Measurements from ENCODE around the gene SWSAP1.
A peak's percentile ranks its signal among the peaks of the same experiment; 100 is the strongest.
"Not testable (repeated sequence)": the region's sequence is repeated elsewhere in the genome, so short reads cannot be mapped to it uniquely, and the experiment has no call there.

The SWSAP1 gene

GRCh38 chr19:11378319-11379189 is 4.1 kb downstream of the SWSAP1 start:
- DNase-seq (ENCODE audit: low read depth): peak; percentile 74

DNA sequence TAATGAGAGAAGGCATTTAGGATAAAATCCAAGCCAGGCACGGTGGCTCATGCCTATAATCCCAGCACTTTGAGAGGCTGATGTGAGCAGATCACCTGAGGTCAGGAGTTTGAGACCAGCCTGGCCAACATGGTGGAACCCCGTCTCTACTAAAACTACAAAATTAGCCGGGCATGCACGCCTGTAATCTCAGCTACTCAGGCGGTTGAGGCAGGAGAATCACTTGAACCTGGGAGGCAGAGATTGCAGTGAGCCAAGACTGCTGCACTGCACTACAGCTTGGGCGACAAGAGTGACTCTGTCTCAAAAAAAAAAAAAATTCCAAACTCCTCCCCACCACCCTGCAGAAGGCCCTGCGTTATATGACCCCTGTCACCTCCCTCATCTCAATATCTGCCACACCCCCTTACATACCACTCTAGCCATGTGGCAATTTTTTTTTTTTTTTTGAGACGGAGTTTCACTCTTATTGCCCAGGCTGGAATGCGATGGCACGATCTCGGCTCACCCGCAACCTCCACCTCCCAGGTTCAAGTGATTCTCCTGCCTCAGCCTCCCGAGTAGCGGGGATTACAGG is 4.9 kb downstream of the SWSAP1 start:
- DNase-seq (ENCODE audit: low read depth): not testable (repeated sequence)

- no peak for DNase-seq (ENCODE audit: low read depth)
Observed at GRCh38 chr19:11379857-11380350, 5.4 kb downstream of the SWSAP1 start.

GRCh38 chr19:11380653-11381537 is 6.4 kb downstream of the SWSAP1 start:
- DNase-seq (ENCODE audit: low read depth): peak; percentile 98

- DNase-seq (ENCODE audit: low read depth): no peak
Observed at GRCh38 chr19:11382898-11383705, 8.6 kb downstream of the SWSAP1 start.

DNA sequence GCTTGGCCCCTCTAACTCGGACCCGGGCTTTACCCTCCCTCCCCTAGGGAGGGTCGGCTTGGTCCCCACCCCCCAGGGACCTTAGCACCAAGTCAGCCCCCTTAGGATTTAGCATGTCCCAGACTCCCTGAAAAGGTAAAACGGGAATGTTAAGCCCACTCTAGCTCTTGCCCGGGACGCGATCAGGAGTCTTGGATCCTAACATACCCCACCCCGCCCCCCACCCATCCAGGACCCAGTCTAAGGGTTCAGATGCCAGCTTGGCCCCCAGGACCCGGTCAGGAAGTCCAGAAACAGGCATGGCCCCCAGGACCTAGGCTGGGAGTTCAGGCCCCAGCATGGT is 9.2 kb downstream of the SWSAP1 start:
- no peak for DNase-seq (ENCODE audit: low read depth)

- DNase-seq (ENCODE audit: low read depth): no peak
Observed at GRCh38 chr19:11384778-11385129, 10.3 kb downstream of the SWSAP1 start.

GRCh38 chr19:11387162-11388034 is 12.9 kb downstream of the SWSAP1 start:
- no peak for DNase-seq (ENCODE audit: low read depth)

DNA sequence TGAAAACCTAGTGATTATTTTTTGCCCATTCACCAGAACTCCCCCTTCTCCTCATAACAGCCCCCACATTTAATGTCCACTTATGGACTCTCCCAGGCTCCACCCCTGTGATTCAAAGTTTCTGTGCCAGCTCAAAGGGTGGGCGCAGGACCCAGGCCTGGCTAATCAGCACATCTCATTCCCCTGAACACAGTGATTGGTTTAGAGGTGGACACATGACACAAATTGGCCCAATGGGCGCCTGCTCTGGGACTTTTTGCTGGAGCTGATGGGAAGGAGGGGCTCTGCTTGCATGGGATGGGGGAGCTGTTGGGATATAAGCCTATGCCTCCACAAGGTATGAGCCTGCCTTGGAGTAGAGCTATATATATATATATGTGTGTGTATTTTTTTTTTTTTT is 15.9 kb downstream of the SWSAP1 start:
- DNase-seq (ENCODE audit: low read depth): no peak

DNA sequence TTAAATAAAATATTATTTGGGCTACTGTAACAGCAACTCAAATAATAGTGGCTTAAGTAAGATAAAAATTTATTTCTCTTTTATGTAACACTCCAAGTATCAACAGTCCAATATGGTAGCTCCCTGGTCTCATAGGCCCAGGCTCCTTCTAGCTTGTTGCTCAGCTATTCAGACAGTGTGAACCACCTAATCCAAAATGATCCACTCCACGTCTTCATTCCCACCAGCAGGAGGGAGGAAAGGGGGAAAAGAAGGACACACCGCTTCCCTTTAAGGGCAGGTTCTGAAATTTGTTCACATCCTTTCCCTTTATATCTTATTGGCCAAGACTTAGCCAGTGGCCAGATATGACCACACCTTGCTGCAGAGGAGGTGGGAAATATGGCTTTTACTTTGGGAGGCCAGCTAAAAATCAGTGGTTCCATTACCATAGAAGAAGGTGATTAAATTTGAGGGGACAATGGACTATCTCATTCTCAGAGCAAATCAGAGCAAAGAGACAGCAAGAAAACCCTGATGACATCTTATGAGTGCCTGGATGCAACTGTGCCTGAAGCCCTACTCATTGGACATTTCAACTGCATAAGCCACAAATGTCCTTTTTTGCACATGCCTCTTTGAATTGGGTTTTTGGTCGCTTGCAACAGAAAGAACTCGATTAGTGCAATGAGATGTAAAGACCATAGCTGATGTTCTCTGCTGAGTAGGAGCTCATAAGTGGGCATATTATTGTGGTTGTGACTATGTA is 16.6 kb downstream of the SWSAP1 start:
- no peak for DNase-seq (ENCODE audit: low read depth)

DNA sequence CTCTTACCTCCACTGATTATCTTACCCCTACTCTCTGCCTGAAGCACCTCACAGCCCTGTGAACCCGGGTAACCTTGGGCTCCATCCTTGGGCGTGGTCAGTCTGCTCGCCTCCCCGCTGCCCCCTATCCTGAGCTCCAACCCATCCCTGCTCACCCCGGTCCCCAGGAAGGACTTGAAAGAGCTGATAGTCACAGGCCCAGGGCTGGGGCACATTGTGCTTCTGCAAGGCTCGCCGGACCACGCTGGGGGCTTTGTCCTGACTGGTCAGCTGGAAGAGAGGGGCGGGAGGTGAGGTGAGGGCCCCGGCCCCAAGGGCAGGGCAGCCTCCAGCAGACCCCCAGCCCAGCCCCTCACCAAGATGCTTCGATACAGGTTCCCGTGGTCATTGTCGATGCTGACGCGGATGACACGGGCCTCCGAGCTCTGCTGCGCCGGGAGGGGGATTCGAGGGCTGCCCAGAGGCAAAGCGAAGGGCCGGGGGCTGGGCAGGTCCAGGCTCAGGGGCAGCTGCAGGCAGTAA is 22.7 kb downstream of the SWSAP1 start:
- no peak for DNase-seq (ENCODE audit: low read depth)

DNA sequence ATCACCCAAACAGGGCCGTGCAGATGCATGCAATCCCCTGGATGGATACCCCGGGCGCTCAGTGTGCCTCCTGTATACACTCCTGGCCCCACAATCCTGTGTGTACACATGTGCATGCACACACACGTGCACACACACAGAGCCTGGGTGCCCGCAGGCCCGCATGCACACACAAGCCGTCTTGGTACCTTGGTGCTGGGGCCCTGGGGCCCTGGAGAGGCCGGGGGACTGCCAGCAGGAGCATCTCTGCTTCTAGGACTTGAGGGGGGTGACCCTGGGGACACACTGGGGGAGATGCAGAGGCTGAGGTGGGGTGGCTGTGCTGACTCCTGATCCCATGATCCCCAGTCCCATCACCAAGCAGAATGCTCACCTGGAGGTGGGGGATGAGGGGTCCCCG is 25.2 kb downstream of the SWSAP1 start:
- DNase-seq (ENCODE audit: low read depth): no peak

GRCh38 chr19:11400798-11401197 is 26.3 kb downstream of the SWSAP1 start:
- no peak for DNase-seq (ENCODE audit: low read depth)

DNA sequence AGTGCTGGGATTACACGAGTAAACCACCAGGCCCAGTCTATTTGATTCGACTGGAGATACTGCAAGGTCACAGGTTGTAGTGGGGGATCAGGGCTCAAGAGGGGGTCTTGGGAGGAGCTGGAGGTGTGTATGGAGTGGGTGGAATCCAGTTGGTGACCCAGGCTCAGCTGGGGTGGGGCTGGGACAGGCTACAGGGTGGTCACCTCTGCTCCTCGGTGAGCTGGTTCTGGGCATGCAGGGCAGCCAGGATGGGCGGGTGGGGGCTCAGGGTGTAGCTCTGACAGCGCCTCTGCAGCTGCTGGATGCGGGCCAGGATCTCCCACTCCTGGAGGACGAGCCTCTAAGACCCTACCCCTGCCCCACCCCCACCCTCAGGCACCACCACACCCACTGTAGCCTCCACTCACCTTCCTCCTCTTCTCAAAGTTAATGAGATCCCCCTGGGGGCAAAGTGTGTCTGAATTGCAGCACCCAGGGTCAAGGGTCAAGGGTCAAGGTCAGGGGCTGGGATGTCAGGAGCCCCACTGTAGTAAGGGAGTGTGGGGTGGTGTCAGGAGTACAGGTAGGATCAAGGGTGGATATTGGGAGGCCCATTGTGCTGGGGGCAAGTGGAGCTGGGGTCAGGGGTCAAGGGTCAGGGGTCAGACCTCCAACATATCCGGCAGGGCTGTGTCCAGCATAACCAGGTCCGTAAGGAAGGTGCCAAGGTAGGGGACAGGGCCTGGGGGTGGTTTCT is 27.5 kb downstream of the SWSAP1 start:
- no peak for DNase-seq (ENCODE audit: low read depth)

DNA sequence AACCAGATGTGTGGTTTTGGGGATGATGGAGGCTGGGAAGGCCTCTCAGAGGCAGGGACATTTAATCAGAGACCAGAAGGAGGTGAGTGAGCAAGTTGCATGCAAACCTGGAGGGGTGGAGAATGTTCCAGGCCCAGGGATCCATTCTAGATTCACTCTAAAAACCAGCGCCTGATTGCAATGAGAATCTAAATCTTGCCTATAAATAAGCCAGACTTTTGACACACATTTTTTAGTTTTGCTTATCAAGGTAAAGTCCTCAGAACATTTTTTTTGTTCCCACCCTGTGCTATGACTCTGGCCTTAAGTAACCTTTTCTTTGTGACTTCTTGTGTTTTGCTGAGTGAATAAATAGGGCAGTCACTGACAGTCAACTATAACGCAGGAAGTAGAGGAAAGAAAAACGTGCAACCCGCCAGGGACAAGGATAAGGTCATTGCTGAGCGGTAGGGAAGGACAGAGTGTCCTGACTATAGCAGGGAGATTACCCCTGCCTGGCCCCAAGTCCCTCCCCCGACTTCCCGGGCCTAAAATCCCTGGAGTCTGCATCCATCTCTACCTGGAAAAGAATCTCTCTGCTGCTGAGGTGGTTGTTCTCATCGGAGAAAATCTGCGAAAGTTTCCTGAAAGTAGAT is 30.2 kb downstream of the SWSAP1 start:
- no peak for DNase-seq (ENCODE audit: low read depth)

DNA sequence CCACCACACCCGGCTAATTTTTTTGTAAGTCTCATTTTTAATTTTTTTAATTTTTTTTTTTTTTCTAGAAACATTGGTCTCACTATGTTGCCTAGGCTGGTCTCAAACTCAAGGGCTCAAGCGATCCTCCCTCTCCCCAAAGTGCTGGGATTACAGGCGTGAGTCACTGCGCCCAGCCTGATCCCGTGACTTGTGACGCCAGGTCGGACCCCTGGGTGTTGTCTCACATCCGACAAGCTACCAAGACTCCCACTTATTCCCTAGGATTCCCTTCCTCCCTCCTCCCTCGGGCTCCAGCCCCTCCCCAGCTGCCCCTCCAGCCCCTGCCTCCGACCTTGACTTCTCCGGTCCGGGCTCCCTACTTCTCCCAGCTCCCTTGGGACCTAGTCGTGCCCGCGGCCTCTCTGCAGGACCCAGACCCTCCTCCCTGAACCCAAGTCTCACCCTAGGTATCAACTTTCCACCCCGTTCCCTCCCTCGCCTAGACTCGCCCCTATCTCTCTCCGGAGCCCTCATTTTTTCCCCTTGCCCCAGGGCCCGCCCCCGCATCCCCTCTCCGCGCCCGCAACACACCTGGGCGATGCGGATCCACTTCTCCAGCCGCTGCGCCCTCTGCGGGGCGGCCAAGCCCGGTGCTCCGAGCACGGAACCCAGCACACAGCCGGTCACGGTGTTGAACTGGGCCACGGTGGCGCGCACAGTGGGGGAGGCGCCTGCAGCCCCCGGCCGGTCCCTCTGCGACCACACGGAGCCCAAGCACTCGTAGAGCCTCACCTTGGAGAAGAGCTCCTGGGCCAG is 31.6 kb downstream of the SWSAP1 start:
- DNase-seq (ENCODE audit: low read depth): no peak

DNA sequence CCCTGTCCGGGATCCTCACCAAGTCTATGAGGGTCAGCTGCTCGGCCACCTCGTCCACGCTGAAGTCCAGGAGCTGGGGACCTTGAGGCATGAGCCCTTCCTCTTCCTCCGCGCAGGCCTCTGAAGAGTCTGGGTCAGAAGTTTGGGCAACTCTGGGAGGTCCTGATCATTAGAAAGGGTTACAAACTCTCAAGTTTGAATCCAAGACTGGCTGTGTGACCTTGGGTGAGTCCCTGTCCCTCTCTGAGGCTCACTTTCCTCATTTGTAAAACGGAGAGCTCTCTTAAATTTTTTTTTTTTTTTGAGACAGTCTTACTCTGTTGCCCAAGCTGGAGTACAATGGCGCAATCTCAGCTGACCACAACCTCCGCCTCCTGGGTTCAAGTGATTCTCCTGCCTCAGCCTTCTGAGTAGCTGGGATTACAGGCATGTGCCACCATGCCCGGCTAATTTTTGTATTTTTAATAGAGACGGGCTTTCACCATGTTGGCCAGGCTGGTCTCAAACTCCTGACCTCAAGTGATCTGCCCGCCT is 32.3 kb downstream of the SWSAP1 start:
- not testable (repeated sequence) for DNase-seq (ENCODE audit: low read depth)

DNA sequence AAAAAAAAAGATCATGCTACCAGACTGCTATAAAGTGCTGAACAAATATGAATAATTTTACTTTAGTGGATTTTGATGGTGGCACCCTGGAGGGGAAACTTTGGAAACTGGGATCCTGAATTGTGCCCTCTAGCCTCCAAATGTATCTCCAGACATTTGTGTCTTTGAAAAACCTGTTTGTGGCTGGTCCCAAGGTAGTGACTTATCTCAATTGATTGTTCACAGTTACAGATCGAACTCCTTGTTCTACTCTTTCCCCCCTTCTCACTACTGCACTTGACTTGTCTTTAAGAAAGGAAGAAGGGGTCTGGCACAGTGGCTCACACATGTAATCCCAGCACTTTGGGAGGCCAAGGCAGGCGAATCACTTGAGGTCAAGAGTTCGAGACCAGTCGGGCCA is 34.1 kb downstream of the SWSAP1 start:
- no peak for DNase-seq (ENCODE audit: low read depth)
